ENCODE measurements around the gene ROBO4.

Gene ROBO4

DNA sequence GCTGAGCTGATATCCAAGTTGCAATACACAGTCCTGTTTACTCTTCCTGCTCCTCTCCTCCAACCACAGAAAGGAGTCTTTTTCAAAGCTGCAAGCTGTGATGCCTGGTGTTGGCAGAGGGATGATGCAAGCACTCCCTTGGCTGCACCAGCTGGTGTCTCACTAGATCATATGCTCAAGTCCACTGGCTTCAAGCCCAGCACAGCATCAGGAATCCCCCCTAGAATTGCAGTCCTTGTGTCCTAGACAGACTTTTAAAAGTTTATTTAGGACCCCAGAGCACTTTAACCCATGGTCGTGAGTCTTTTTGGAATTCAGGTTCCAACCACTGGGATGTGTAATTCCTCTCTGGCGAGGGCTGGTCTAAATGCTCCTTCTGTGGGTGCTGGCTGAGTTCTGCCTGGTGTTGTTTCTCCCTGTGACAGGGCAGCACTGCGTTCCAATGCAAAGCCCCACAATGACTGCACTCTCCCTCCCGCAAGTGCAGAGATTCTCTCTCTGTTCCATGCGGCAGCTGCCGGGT, 19.5 kb upstream of the ROBO4 start:
- DNase-seq, result no peak

DNA sequence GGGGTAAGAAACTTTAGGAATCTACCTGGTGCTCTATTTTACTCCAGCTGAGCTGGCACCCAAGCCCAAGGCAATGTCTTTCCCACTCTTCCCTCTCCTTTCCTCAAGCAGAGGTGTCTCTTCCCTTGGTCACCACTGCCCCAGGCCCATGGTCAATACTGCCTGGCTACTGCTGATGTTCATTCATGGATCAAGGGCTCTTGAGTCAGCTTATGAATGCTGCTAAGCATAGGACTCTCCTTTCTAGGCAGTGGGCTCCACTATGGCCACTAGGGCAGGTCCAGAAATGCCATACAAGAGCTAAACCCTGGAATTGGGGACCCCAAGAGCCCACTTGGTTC, 18.7 kb upstream of the ROBO4 start:
- DNase-seq, result no peak

DNA sequence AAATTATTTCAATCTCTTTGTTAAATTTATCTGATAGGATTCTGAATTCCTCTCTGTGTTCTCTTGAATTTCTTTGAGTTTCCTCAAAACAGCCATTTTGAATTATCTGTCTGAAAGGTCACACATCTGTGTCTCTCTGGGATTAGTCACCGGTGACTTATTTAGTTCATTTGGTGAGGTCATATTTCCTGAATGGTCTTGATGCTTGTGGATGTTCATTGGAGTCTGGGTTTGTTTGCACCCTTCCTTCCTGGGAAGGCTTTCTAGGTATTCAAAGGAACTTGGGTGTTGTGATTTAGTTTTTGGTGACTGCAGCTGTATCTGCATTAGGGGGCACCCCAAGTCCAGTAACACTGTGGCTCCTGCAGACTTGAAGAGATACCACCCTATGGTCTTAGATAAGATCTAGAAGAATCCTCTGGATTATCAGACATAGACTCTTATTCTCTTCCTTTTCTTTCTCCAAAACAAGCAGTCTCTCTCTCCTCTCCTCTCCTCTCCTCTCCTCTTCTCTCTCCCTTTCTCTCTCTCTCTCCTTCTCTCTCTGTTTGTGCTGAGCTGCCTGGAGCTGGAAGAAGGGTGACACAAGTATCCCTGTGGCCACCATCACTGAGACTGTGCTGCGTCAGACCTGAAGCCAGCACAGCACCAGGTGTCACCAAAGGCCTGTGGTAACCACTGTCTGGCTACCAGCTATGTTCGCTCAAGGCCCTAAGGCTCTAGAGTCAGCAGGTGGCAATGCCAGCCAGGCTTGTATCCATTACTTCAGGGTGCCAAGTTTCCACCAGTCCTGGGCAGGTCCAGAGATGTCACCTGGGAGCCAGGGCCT, 18.1 kb upstream of the ROBO4 start:
- DNase-seq, result no peak

DNA sequence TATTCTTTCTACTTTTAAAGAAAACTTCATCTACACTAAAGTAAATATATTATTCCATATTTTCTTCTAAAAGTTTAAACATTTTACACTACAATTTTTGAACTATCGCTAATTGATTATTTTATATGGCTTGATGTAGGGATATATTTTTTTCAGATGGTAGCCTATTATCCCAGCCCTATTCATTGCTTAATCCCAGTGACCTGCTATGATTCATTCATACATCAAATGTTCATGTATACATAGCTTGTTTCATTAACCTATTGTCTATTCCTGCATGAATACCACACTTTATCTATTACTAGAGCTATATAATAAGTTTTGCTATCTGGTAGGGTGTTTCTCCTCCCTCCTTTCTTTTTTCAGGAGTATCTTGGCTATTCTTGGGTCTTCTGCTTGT, 5.0 kb upstream of the ROBO4 start:
- DNase-seq, result no peak

DNA sequence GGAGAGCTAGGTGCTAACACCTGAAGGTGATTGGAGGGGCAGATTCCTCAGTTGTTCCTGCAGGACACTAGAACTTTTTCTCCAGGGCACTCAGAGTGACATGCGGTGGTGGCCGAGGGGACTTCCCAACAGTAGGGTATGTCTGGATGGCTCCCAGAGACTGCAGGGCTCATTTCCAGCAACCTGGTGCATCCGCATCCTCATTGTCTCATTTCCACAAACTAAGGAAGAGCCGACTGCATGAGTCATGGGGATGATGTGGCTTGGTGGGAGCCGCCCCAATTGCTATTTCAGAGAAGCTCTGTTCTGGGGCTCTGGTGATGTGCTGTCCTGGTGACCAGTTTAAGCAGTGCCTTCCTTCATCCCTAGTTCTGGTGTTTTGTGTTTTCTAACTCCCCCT, 2.8 kb upstream of the ROBO4 start:
- DNase-seq, result no peak

DNA sequence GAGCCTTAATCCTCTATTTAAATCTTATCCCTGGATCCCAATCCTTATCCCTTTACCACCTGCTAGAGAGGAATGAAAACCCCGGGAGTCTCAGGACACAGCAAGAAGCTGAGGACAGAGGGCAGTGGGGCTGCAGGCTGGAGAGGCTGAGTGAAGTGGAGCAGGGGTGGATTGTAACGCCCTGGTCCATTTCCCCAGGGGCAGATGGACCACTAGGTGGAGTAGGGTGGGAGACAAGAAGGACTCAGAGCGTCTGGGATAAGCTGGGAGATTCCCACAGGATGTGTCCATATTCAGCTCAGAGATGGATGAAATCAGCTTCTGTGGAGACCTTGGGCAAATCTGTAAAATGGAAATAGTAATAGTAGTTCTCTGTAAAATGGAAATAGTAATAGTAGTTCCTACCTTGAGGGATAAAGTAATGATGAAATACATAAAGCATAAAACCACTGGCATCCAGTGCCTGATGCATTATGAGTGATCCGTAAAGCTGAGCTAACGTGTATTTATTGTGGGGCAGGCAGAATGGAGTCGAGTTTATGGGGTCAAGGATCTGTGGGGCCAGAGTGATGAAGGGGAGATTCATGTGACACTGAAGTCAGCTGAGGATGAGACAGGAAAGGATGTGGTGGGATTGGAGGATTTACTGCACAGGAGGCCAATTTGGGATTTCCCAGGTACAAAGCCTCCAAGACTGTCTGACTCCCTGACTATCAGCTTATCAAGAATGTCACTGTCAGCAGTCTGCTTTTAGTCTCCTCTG, 1.9 kb upstream of the ROBO4 start:
- DNase-seq, result no peak

DNA sequence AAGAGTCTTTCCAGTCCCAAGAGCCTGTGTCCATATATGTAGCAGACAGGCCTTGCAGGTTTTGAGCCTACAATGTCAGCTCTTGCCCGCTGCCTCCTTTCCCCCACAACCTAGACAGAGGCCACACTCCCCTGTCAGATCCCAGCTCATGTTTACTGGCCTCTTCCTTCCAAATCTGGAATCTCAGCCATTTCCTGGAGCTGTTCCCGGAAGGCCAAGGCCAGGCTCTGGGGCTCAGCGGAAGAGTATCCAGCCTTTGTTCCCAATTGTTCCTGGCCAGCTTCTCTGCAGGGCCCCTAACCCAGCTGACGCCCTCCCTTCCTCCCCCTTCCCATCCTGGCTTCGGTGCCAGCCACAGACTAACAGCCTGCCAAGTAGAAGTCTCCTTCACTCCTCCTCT, 1.0 kb upstream of the ROBO4 start:
- no peak for DNase-seq

DNA sequence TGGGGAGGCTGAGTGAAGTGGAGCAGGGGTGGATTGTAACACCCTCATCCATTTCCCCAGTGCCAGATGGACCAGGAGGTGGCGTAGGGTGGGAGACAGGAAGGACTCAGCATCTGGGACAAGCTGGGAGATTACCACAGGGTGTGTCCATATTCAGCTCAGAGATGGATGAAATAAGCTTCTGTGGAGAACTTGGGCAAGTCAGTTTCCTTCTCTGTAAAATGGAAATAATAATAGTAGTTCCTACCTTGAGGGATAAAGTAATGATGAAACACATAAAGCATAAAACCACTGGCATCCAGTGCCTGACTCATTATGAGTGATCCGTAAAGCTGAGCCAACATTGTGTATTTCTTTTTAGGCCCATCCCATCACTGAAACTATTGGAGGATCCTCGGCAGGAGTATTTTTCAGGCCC, 607 bp upstream of the ROBO4 start:
- DNase-seq, result no peak

DNA sequence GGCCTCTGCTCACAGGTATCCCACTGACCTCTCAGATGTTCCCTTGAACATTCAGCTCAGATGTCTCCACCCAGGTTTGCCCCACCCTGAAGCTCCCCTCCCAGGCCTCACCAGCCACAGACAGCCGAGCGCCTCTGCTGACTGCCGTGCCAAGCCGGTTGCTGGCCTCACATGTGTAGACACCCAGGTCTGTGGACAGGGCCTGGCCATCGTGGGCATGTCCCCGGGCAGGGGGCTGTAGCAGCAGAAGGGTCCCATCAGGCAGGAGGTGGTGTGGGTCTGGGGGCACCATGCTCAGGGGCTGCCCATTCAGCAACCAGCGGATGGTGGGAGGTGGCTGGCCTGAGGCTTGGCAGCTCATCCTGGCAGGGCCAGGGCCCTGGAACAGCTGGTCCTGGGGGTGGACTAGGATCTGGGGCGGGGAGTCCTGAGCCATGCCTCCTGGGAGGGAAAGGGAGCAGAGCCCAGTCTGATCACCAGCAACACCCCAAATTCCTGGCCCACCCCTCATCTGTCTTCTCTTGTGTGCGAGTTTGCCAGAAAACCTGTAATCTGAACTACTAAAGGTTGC, 759 bp downstream of the ROBO4 start:
- DNase-seq, result no peak

DNA sequence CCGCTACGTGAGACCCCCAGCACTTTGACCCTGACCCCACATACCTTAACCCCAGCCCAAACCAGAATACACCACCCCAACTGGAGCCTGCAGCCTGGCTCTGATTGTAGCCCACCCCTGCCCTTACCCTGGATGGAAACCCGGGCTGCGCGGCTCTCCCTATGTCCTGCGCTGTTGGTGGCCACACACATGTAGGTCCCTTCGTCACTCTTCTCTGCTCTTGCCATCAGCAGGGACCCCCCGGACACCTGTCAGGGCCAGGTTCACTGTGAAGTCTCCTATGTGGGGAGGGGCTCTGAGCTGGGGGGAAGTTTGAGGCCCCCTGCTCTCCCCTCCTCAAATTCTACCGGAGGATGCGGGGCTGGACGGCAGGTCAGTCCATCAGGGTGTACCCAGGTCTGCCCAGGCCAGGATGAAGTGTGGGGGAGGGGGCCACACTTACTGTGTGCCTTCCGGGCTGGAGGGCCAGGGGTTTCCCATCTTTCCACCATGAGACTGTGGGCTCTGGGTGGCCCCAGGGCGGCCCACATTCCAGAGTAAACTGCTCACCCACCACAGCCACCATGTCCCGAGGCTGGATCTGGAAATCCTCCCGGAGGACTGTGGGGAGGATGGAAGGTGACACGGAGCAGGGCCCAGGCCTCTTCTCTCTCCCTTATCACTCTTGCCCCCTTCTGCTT, 1.5 kb downstream of the ROBO4 start:
- no peak for DNase-seq

DNA sequence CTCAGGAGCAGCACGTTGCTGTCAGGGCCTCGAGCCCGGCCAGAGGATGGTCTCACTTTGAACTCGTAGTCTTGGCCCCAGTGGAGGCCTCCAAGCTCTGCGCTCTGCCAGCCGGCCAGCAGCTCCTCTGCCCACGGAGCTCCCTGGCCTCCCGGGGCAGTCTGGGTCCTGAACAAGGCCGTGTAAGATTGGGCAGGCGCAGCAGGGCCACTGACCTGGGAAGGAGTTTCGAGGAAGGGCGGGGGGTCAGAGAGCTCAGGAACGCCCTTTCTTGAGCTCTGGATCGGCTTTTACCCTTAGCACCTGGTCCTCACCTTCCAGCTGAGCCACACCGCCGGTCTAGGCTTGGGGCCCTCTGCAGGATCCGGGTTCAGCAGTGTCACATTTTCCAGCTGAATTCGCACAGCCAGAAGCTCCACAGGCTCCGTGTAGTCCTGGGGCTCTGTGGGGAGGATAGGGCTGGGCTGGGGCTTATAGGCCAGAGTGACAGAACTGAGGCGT, 2.1 kb downstream of the ROBO4 start:
- DNase-seq, result no peak

DNA sequence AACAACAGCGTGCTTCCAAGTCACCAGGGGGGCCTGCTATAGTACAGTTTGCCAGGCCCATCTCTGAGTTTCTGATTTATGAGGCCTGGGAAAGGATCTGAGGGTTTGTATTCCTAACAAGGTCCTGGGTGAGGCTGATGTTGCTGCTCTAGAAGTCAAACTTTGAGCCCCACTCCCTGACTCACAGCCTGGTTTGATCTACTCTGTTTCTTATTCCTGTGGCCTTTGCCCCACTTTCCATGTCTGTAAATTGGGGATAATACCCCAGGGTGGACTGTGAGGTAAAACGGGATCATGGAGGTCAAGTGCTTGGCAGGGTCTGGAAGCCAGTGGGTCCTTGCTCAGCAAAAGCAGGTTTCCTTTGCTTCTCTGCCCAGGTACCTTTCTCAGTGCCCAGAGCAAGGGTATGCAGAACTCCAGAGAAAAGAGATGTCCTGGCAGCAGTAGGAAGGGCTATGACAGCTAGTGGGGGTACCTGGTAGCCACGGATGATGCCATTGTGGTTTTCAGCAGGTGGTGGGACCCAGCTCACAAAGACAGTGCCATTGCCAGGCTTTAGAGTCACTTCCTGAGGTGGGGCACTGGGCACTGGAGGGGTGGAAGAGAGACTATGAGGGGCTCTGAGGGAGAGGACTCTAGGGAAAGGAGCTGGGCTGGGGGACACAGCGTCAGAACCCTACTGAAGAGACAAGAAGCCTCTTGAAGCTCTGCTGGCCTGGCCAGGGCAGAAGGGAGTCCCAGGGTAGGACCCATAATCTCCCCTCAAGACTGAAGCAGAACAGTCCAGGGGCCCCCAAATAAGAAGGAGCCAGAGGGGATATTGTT, 2.8 kb downstream of the ROBO4 start:
- DNase-seq, result no peak

DNA sequence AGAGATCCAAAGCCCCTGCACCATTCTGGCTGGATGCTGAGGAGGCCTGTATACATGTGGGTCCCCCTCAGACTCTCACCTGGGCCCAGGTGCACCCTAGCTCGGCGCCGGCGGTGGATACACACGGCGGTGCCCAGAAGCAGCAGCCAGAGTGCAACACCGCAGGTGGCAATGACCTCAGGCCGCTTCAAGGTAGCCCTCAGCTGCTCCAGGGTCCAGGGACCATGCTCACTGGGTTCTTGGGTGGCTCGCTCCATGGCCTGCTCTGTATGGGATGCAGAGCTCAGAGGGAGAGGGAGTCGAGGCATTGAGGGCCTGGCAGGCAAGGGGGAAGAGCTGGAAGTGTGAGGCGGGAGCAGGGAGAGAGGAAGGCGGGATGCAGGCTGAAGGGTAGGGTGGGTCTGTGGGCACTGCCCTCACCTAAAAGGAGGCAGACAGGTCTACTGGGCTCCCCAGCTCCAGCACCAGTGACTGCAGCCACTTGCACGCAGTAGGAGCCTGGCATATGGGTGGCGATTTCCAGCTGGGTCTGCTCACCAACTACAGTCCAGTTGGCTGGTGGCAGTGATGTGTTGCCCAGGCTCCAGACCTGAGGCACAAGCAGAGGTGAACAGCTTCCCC, 3.8 kb downstream of the ROBO4 start:
- no peak for DNase-seq

DNA sequence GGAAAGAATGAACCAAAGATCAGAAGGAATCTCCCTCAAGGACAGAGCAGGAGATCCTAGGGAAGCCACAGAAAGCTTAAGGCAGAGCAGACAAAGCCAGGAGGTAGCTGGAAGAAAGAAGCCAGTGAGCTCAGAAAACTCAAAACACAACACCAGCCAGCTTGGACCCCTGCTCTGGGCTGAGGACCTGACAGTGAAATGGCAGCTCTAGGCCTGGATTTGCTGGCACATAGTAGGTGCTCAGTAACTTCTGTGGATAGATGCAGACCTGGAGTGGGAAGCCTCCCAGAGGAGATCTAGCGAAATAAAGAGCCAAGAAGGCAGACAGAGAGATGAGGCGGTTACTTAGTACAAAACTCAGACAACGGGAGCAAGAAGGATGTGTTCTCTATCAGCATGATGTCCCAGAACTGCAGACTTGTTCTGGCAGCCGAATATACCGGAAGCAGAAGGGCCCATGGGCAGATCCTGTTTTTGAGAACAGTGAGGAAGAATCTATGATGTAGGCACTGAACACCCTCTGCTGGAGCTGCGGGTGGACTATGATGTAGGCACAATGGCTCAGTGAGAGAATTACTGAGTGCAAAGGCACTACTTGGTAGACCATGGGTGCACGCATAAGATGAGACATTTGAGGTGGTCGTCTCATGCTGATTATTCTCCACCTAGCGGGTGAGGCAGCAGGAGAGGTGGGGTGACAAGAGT, 4.8 kb downstream of the ROBO4 start:
- no peak for DNase-seq

DNA sequence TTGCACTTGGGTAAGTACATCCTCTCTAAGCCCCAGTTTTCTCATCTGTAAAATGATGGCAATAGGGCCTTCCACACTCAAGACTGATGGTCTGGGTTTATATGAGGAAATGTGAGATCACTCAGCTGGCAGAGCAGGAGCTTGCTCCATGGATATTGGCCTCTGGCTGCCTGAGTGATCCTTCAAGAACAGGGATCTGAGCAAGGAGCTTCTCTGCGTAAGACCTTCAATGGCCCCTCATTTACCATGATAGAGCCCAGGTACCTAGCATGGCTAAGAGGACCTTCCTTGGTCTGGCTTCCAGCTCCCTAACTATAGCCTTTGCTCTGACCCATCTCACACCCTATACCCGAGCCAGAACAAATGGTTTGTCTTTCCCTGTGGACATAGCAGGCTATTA, 5.5 kb downstream of the ROBO4 start:
- DNase-seq, result no peak

DNA sequence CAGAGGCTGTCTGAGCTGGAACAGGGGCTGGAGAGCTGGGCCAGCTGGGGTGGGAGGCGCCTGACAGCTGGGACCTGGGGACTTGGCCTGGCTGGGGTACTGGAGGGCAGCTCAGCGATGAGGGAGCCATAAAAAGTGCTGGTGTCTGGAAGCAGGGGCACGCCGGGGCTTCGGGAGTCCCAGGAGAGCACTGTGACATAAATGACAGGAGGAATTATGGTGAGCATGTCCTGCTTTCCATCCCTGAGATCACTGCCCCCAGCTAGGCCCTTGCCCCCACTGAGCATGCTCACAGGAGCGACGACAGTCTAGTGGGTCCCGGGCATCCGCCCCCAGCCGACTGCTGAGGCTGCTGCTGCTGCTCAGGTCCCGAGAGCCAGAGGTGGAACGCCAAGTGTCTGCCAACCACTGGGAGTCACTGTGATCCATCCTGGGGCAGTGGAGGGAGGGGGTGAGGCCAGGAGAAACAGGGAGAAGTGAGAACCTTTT, 6.2 kb downstream of the ROBO4 start:
- DNase-seq, result no peak

DNA sequence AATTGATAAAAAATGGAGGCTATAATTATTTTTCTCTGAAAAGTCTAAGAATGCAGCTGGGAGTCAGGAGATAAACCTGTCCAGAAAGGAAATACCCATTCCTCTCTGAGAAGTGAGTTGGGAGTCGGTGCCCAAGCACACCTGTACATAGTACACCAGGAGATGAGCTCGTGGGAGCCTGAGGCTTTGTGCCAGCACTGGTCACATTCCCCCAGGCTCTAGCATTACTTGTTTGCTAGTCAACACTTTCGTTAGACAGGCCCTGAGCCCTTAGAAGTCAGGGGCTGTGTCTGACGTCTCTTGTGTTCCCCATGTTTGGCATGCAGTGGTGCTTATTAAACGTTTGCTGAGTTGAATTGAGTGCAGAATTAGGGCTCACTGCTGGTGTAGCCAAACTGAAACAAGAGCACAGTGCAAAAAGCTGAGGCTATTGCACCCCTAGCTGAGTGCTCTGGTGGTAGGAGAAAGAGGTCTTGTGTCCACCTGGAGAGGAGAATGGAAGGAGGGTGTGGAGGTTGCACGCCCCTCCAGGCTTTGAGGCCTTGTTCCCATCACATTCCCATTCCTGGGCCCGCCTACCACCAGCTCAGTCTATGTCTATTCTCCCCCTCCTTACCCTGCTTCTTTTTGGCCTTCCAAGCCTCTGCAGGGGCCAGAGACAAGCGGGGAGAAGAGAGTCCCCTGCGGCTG, 6.8 kb downstream of the ROBO4 start:
- no peak for DNase-seq

DNA sequence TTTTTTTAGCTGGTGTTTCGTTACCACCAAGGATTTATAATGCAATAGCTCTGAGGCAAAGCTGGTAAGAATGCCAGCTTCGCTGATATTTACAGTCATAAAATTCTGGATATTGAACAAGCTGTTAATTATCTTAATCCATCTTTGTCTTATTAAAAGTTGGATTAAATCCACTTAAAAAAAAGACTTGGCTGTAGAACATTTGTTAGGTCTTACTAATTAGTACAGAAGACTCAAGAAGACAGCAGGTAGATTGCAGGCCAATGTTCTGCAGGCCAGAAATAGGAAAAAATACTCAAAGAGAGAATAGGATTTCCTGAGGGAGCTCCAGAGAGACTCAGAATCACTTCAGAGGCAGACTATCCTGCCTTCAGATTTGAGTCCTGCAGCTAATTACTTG, 7.5 kb downstream of the ROBO4 start:
- no peak for DNase-seq

DNA sequence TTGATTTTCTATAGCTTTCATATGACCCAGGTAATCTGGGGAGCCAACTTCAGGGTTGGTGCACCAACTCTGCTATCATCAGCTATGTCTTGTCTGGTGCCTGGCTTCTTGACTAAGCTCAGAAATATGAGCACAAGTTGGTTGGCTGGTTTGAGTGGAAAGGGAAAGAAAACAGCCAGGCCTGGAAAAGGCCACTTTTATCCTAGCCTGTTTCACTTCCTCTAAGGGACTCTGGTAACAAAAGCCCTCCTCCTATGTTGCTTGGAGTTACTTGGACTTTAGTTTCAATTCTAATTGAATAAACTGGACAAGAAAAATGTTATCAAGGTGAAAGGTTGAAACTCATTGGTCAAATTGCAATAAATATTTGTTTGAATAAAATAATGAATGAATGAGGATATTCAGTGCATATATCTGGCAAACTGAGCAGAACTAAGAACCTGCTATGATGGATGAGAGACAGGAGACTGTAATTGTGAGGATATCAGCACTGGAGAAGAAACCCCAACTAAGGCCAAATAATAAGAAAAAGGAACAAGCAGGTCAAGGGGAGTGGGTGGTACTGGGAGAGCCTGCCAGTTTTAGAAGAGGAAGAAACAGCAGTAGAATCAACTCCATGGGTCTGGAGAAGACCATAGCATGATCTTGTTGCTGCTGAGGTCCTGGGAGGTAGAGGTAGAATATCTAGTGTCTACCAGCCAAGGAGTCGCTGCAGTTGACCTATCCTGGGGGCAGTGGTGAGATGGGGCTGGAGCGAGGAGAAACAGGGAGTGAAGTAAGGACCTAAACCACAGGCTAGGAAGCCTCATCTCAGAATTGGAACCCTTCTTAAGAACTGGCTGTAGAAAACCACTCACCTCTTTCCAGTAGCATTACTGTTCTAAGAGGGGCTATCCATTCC, 8.2 kb downstream of the ROBO4 start:
- no peak for DNase-seq
